ENCODE measurements around the gene VASH2.

- TF ChIP-seq CTCF (IDR thresholded peaks at IDR 0.05): no peak
- no peak for TF ChIP-seq EZH2 (IDR thresholded peaks at IDR 0.05; ENCODE audit: borderline replicate concordance, insufficient read depth, low read depth, low read length, poor library complexity, severe bottlenecking)
These were observed 24.4 kb downstream of the VASH2 start for GRCh38 chr1:212974711-212975110.

All from B cell (primary cell).